GM21360 (cell line): Measurements from ENCODE around the gene ARSD.
A peak's percentile ranks its signal among the peaks of the same experiment; 100 is the strongest.
"Not testable (repeated sequence)": the region's sequence is repeated elsewhere in the genome, so short reads cannot be mapped to it uniquely, and the experiment has no call there.

Source experiments
- ATAC-seq: cut with Tn5 transposase; IDR thresholded peaks from one replicate; pipeline ENCODE4 v1.9.1; 2021; ENCODE audit warnings: mild to moderate bottlenecking, moderate library complexity; ENCODE audit not compliant: unreplicated experiment

The ARSD gene

GRCh38 chrX:2928583-2929434 is at the start of gene ARSD:
Gene ARSD, minus strand, starts transcription at chrX:2929339. Its CDS starts 64 bp downstream, at chrX:2929275.
- peak; percentile 91 for ATAC-seq

- not testable (repeated sequence) for ATAC-seq
Measured at GRCh38 chrX:2978639-2979038, 49.5 kb upstream of the ARSD start.

- no peak for ATAC-seq
Measured at GRCh38 chrX:2974961-2975360, 45.8 kb upstream of the ARSD start.

- no peak for ATAC-seq
Measured at GRCh38 chrX:2972391-2972790, 43.3 kb upstream of the ARSD start.

- ATAC-seq, result no peak
Measured at GRCh38 chrX:2969021-2969420, 39.9 kb upstream of the ARSD start.

GRCh38 chrX:2967998-2968909 is 39.1 kb upstream of the ARSD start:
- no peak for ATAC-seq

- no peak for ATAC-seq
Measured at GRCh38 chrX:2967584-2967983, 38.4 kb upstream of the ARSD start.

GRCh38 chrX:2967012-2967411 is 37.9 kb upstream of the ARSD start:
- no peak for ATAC-seq

- peak; percentile 89 for ATAC-seq
Measured at GRCh38 chrX:2965965-2966364, 36.8 kb upstream of the ARSD start.

- not testable (repeated sequence) for ATAC-seq
Measured at GRCh38 chrX:2963992-2964794, 35.1 kb upstream of the ARSD start.

GRCh38 chrX:2963449-2963848 is 34.3 kb upstream of the ARSD start:
- not testable (repeated sequence) for ATAC-seq

GRCh38 chrX:2962381-2962780 is 33.2 kb upstream of the ARSD start:
- no peak for ATAC-seq

GRCh38 chrX:2960861-2961515 is 31.8 kb upstream of the ARSD start:
- no peak for ATAC-seq

GRCh38 chrX:2958199-2958598 is 29.1 kb upstream of the ARSD start:
- ATAC-seq, result no peak

- no peak for ATAC-seq
Measured at GRCh38 chrX:2955838-2956237, 26.7 kb upstream of the ARSD start.

- no peak for ATAC-seq
Measured at GRCh38 chrX:2955281-2955680, 26.1 kb upstream of the ARSD start.

GRCh38 chrX:2954541-2954940 is 25.4 kb upstream of the ARSD start:
- no peak for ATAC-seq

GRCh38 chrX:2937942-2938341 is 8.8 kb upstream of the ARSD start:
- ATAC-seq, result not testable (repeated sequence)

GRCh38 chrX:2934715-2935710 is 5.9 kb upstream of the ARSD start:
- no peak for ATAC-seq
